ENCODE data around the gene FRAS1. TPM values are rescaled to one million over a fixed set of nuclear protein-coding genes. Genes with fewer than 3 reads are reported as not detected.
"Not testable (repeated sequence)": the region's sequence is repeated elsewhere in the genome, so short reads cannot be mapped to it uniquely, and the experiment has no call there.

Gene FRAS1
- total and polyA plus RNA-seq, 4 donors = 0.08 to 1.4 (median 0.87) TPM; not detected in 1

GRCh38 chr4:78268597-78268996, 211.5 kb downstream of the FRAS1 start:
- DNase-seq = no peak
- Histone ChIP-seq H3K27ac (ENCODE audit: low read depth in 1 of 2, low read length in 2 of 2) (no peak overlapping the region), H3K4me3 (ENCODE audit: low read length in 2 of 2) (no peak overlapping the region), H3K36me3 (ENCODE audit: control insufficient read depth in 1 of 2, insufficient read depth in 2 of 2, low read length in 1 of 2) (no peaks in the 10 kb centered on the region), H3K9me3 (ENCODE audit: control insufficient read depth, low read length) (no peaks in the 10 kb centered on the region), H3K27me3 (ENCODE audit: control insufficient read depth in 1 of 2, insufficient read depth in 2 of 2, low read length in 1 of 2) (no peaks in the 10 kb centered on the region), H3K4me1 (ENCODE audit: control insufficient read depth in 1 of 2, insufficient read depth in 2 of 2, low read length in 2 of 2) (no peaks in the 10 kb centered on the region)
- ATAC-seq (ENCODE audit: low FRiP score) = no peak
- WGBS, 2 donors = 55 to 67% methylated on average over 2 of the region's 2 CpGs
- intact Hi-C loops (cut with DNase I) = no loop called here

GRCh38 chr4:78275450-78275849, 218.3 kb downstream of the FRAS1 start:
- 73 to 96% methylated on average over 4 of the region's 4 CpGs for WGBS, 2 donors
- ATAC-seq (ENCODE audit: low FRiP score); H3K27ac ChIP-seq (ENCODE audit: low read depth in 1 of 2, low read length in 2 of 2); H3K27me3 ChIP-seq (ENCODE audit: control insufficient read depth in 1 of 2, insufficient read depth in 2 of 2, low read length in 1 of 2); H3K9me3 ChIP-seq (ENCODE audit: control insufficient read depth, low read length); H3K4me1 ChIP-seq (ENCODE audit: control insufficient read depth in 1 of 2, insufficient read depth in 2 of 2, low read length in 2 of 2); intact Hi-C loops (cut with DNase I); H3K36me3 ChIP-seq (ENCODE audit: control insufficient read depth in 1 of 2, insufficient read depth in 2 of 2, low read length in 1 of 2); H3K4me3 ChIP-seq (ENCODE audit: low read length in 2 of 2); DNase-seq: not testable (repeated sequence)

- intact Hi-C loops (cut with DNase I) = no loop called here
- Histone ChIP-seq H3K9me3 (ENCODE audit: control insufficient read depth, low read length) (no peaks in the 10 kb centered on the region), H3K4me3 (ENCODE audit: low read length in 2 of 2) (no peak overlapping the region), H3K36me3 (ENCODE audit: control insufficient read depth in 1 of 2, insufficient read depth in 2 of 2, low read length in 1 of 2) (no peaks in the 10 kb centered on the region), H3K27me3 (ENCODE audit: control insufficient read depth in 1 of 2, insufficient read depth in 2 of 2, low read length in 1 of 2) (no peaks in the 10 kb centered on the region), H3K4me1 (ENCODE audit: control insufficient read depth in 1 of 2, insufficient read depth in 2 of 2, low read length in 2 of 2) (no peaks in the 10 kb centered on the region), H3K27ac (ENCODE audit: low read depth in 1 of 2, low read length in 2 of 2) (no peak overlapping the region)
- WGBS, 2 donors = 94 to 98% methylated on average over 5 of the region's 5 CpGs
- DNase-seq (no peak), ATAC-seq (ENCODE audit: low FRiP score) (no peak)
Measured at GRCh38 chr4:78286281-78286680, 229.2 kb downstream of the FRAS1 start.

- H3K9me3 ChIP-seq (ENCODE audit: control insufficient read depth, low read length) = no peaks in the 10 kb centered on the region
- no peak for DNase-seq
- intact Hi-C loops (cut with DNase I) = no loop called here
- no peaks in the 10 kb centered on the region for H3K36me3 ChIP-seq (ENCODE audit: control insufficient read depth in 1 of 2, insufficient read depth in 2 of 2, low read length in 1 of 2)
- H3K4me1 ChIP-seq (ENCODE audit: control insufficient read depth in 1 of 2, insufficient read depth in 2 of 2, low read length in 2 of 2) = no peaks in the 10 kb centered on the region
- 16 to 20% methylated on average over 2 of the region's 2 CpGs for WGBS, 2 donors
- no peaks in the 10 kb centered on the region for H3K27me3 ChIP-seq (ENCODE audit: control insufficient read depth in 1 of 2, insufficient read depth in 2 of 2, low read length in 1 of 2)
- H3K4me3 ChIP-seq (ENCODE audit: low read length in 2 of 2) = no peak overlapping the region
- no peak for ATAC-seq (ENCODE audit: low FRiP score)
- H3K27ac ChIP-seq (ENCODE audit: low read depth in 1 of 2, low read length in 2 of 2) = no peak overlapping the region
Measured at GRCh38 chr4:78288327-78288726, 231.2 kb downstream of the FRAS1 start.

GRCh38 chr4:78291277-78291676, 234.2 kb downstream of the FRAS1 start:
- H3K27me3 ChIP-seq (ENCODE audit: control insufficient read depth in 1 of 2, insufficient read depth in 2 of 2, low read length in 1 of 2) = no peaks in the 10 kb centered on the region
- no peak overlapping the region for H3K4me3 ChIP-seq (ENCODE audit: low read length in 2 of 2)
- H3K27ac ChIP-seq (ENCODE audit: low read depth in 1 of 2, low read length in 2 of 2) = no peak overlapping the region
- H3K4me1 ChIP-seq (ENCODE audit: control insufficient read depth in 1 of 2, insufficient read depth in 2 of 2, low read length in 2 of 2) = peaks cover 0 to 2% of the 10 kb centered on the region in 2 donors
- ATAC-seq (ENCODE audit: low FRiP score) = no peak
- 92 to 93% methylated on average over 3 of the region's 3 CpGs for WGBS, 2 donors
- intact Hi-C loops (cut with DNase I) = no loop called here
- no peaks in the 10 kb centered on the region for H3K9me3 ChIP-seq (ENCODE audit: control insufficient read depth, low read length)
- no peaks in the 10 kb centered on the region for H3K36me3 ChIP-seq (ENCODE audit: control insufficient read depth in 1 of 2, insufficient read depth in 2 of 2, low read length in 1 of 2)
- no peak for DNase-seq

- no peaks in the 10 kb centered on the region for H3K27me3 ChIP-seq (ENCODE audit: control insufficient read depth in 1 of 2, insufficient read depth in 2 of 2, low read length in 1 of 2)
- H3K4me3 ChIP-seq (ENCODE audit: low read length in 2 of 2) = no peak overlapping the region
- H3K9me3 ChIP-seq (ENCODE audit: control insufficient read depth, low read length) = no peaks in the 10 kb centered on the region
- no peak overlapping the region for H3K27ac ChIP-seq (ENCODE audit: low read depth in 1 of 2, low read length in 2 of 2)
- DNase-seq = no peak
- 85 to 88% methylated on average over 2 of the region's 2 CpGs for WGBS, 2 donors
- no peaks in the 10 kb centered on the region for H3K36me3 ChIP-seq (ENCODE audit: control insufficient read depth in 1 of 2, insufficient read depth in 2 of 2, low read length in 1 of 2)
- intact Hi-C loops (cut with DNase I) = no loop called here
- H3K4me1 ChIP-seq (ENCODE audit: control insufficient read depth in 1 of 2, insufficient read depth in 2 of 2, low read length in 2 of 2) = peaks cover 0 to 2% of the 10 kb centered on the region in 2 donors
- no peak for ATAC-seq (ENCODE audit: low FRiP score)
Measured at GRCh38 chr4:78292341-78292740, 235.2 kb downstream of the FRAS1 start.

GRCh38 chr4:78292856-78293255, 235.7 kb downstream of the FRAS1 start:
- DNase-seq (no peak), ATAC-seq (ENCODE audit: low FRiP score) (no peak)
- Histone ChIP-seq H3K9me3 (ENCODE audit: control insufficient read depth, low read length) (no peaks in the 10 kb centered on the region), H3K4me3 (ENCODE audit: low read length in 2 of 2) (no peak overlapping the region), H3K4me1 (ENCODE audit: control insufficient read depth in 1 of 2, insufficient read depth in 2 of 2, low read length in 2 of 2) (peaks cover 0 to 2% of the 10 kb centered on the region in 2 donors), H3K36me3 (ENCODE audit: control insufficient read depth in 1 of 2, insufficient read depth in 2 of 2, low read length in 1 of 2) (no peaks in the 10 kb centered on the region), H3K27ac (ENCODE audit: low read depth in 1 of 2, low read length in 2 of 2) (no peak overlapping the region), H3K27me3 (ENCODE audit: control insufficient read depth in 1 of 2, insufficient read depth in 2 of 2, low read length in 1 of 2) (no peaks in the 10 kb centered on the region)
- WGBS, 2 donors = 81 to 89% methylated on average over 2 of the region's 2 CpGs
- intact Hi-C loops (cut with DNase I) = no loop called here

GRCh38 chr4:78293348-78293747, 236.2 kb downstream of the FRAS1 start:
- 11 to 19% methylated on average over 1 of the region's 1 CpG for WGBS, 2 donors
- Histone ChIP-seq H3K4me1 (ENCODE audit: control insufficient read depth in 1 of 2, insufficient read depth in 2 of 2, low read length in 2 of 2) (peaks cover 0 to 2% of the 10 kb centered on the region in 2 donors), H3K9me3 (ENCODE audit: control insufficient read depth, low read length) (no peaks in the 10 kb centered on the region), H3K4me3 (ENCODE audit: low read length in 2 of 2) (no peak overlapping the region), H3K27me3 (ENCODE audit: control insufficient read depth in 1 of 2, insufficient read depth in 2 of 2, low read length in 1 of 2) (no peaks in the 10 kb centered on the region), H3K36me3 (ENCODE audit: control insufficient read depth in 1 of 2, insufficient read depth in 2 of 2, low read length in 1 of 2) (no peaks in the 10 kb centered on the region), H3K27ac (ENCODE audit: low read depth in 1 of 2, low read length in 2 of 2) (no peak overlapping the region)
- DNase-seq (no peak), ATAC-seq (ENCODE audit: low FRiP score) (no peak)
- intact Hi-C loops (cut with DNase I) = no loop called here

GRCh38 chr4:78293821-78294301, 236.7 kb downstream of the FRAS1 start:
- ATAC-seq (ENCODE audit: low FRiP score) (no peak), DNase-seq (no peak)
- Histone ChIP-seq H3K4me3 (ENCODE audit: low read length in 2 of 2) (no peak overlapping the region), H3K36me3 (ENCODE audit: control insufficient read depth in 1 of 2, insufficient read depth in 2 of 2, low read length in 1 of 2) (no peaks in the 10 kb centered on the region), H3K4me1 (ENCODE audit: control insufficient read depth in 1 of 2, insufficient read depth in 2 of 2, low read length in 2 of 2) (peaks cover 0 to 2% of the 10 kb centered on the region in 2 donors), H3K27me3 (ENCODE audit: control insufficient read depth in 1 of 2, insufficient read depth in 2 of 2, low read length in 1 of 2) (no peaks in the 10 kb centered on the region), H3K9me3 (ENCODE audit: control insufficient read depth, low read length) (no peaks in the 10 kb centered on the region), H3K27ac (ENCODE audit: low read depth in 1 of 2, low read length in 2 of 2) (no peak overlapping the region)
- WGBS, 2 donors = 26 to 32% methylated on average over 4 of the region's 4 CpGs
- intact Hi-C loops (cut with DNase I) = no loop called here

All from aorta (tissue), 5 donors.